ENCODE data around the gene CYP4Z1. TPM values are rescaled to one million over a fixed set of nuclear protein-coding genes. Genes with fewer than 3 reads are reported as not detected.
A peak's percentile ranks its signal among the peaks of the same experiment; 100 is the strongest.

The CYP4Z1 gene
- total RNA-seq, 1 experiment from 2014 or later, result not detected

DNA sequence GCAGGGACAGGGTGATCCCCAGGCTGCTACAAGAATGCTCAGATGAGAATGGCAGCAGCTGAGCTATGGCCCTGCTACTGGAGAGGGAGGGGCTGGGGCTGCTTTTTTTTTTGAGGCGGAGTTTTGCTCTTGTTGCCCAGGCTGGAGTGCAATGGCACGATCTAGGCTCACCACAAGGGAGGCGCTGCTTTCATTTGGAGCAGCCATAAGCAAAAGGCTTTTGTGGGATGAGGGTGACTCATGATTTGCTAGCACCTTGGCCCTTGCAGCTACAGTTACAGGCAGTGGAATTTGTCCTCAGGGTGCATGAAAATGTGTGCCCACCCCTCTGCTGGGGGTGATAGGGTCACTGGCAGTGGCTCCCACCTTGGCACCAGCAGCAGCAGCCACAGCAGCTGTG lies 37.8 kb downstream of the CYP4Z1 start:
- no peak overlapping the region for H3K4me3 Mint-ChIP-seq
- no peaks in the 10 kb centered on the region for H3K9me3 ChIP-seq (ENCODE audit: control insufficient read depth, low read depth, low read length)
- H2AK5ac ChIP-seq (ENCODE audit: insufficient read length, low read length), result no peak overlapping the region
- no peak overlapping the region for H2AFZ ChIP-seq (ENCODE audit: low read length)
- TF ChIP-seq, protein P1, sequence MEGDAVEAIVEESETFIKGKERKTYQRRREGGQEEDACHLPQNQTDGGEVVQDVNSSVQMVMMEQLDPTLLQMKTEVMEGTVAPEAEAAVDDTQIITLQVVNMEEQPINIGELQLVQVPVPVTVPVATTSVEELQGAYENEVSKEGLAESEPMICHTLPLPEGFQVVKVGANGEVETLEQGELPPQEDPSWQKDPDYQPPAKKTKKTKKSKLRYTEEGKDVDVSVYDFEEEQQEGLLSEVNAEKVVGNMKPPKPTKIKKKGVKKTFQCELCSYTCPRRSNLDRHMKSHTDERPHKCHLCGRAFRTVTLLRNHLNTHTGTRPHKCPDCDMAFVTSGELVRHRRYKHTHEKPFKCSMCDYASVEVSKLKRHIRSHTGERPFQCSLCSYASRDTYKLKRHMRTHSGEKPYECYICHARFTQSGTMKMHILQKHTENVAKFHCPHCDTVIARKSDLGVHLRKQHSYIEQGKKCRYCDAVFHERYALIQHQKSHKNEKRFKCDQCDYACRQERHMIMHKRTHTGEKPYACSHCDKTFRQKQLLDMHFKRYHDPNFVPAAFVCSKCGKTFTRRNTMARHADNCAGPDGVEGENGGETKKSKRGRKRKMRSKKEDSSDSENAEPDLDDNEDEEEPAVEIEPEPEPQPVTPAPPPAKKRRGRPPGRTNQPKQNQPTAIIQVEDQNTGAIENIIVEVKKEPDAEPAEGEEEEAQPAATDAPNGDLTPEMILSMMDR (conservative IDR thresholded peaks at IDR 0.05), result peak; percentile 25; the same call in 1 of the 3 replicates
- no peak overlapping the region for H3K27ac Mint-ChIP-seq
- no peak overlapping the region for H3K14ac ChIP-seq (ENCODE audit: insufficient read depth, low read length)
- DNase-seq, result peak; percentile 29
- H3K9me3 Mint-ChIP-seq, result no peaks in the 10 kb centered on the region
- H3K9ac ChIP-seq (ENCODE audit: extremely low read depth, insufficient read length, low read length), result no peak overlapping the region
- no peak overlapping the region for H2BK5ac ChIP-seq (ENCODE audit: insufficient read length, low read length)
- no peak overlapping the region for H3K4me2 ChIP-seq (ENCODE audit: insufficient read depth, insufficient read length, low read length)
- H2BK15ac ChIP-seq (ENCODE audit: low read depth, low read length), result no peak overlapping the region
- no peaks in the 10 kb centered on the region for H3K36me3 Mint-ChIP-seq (ENCODE audit: insufficient read depth in 1 of 3, low read depth in 3 of 3)
- no peaks in the 10 kb centered on the region for H4K20me1 ChIP-seq (ENCODE audit: control insufficient read depth, insufficient read depth, insufficient read length)
- WGBS (ENCODE audit: extremely low coverage, insufficient read length, low lambda C conversion rate), result no CpG with 5 or more reads among the region's 3 CpGs
- no peak overlapping the region for H3K18ac ChIP-seq (ENCODE audit: insufficient read length, low read depth, low read length)
- no peaks in the 10 kb centered on the region for H3K23me2 ChIP-seq (ENCODE audit: insufficient read length, low read depth, low read length, poor library complexity, severe bottlenecking)
- no peak overlapping the region for H2BK120ac ChIP-seq (ENCODE audit: low read depth, low read length, poor library complexity, severe bottlenecking)
- H3T11ph ChIP-seq (ENCODE audit: low read length), result no peak overlapping the region
- peaks cover 3% of the 10 kb centered on the region for H3K27me3 Mint-ChIP-seq (ENCODE audit: low read depth)
- no peak overlapping the region for H3K56ac ChIP-seq (ENCODE audit: insufficient read length, low read depth, low read length)
- no peak overlapping the region for H2BK12ac ChIP-seq (ENCODE audit: insufficient read length, low read depth, low read length)
- no peaks in the 10 kb centered on the region for H3K79me2 ChIP-seq (ENCODE audit: insufficient read depth, low read length)
- no peak overlapping the region for H3K23ac ChIP-seq (ENCODE audit: insufficient read length, low read depth, low read length)
- no peaks in the 10 kb centered on the region for H3K27me3 ChIP-seq (ENCODE audit: insufficient read depth, low read length)
- no peak overlapping the region for H3K27ac ChIP-seq (ENCODE audit: insufficient read length, low read depth, low read length)
- no peak overlapping the region for H3K4ac ChIP-seq (ENCODE audit: low read depth, low read length)
- peaks cover 2% of the 10 kb centered on the region; the same call in 1 of the 2 replicates for H3K4me1 ChIP-seq (ENCODE audit: insufficient read depth, low read length)
- no peaks in the 10 kb centered on the region for H3K79me1 ChIP-seq (ENCODE audit: insufficient read depth, low read depth, low read length, poor library complexity, severe bottlenecking)
- peaks cover 4 to 7% of the 10 kb centered on the region in 2 experiments; a peak in 3 of 4 replicates for H3K4me1 Mint-ChIP-seq
- no peak overlapping the region for H2BK20ac ChIP-seq (ENCODE audit: low read depth, low read length, poor library complexity, severe bottlenecking)
- H4K91ac ChIP-seq (ENCODE audit: insufficient read length, low read depth, low read length), result no peak overlapping the region
- no peak overlapping the region for H4K8ac ChIP-seq (replicated peaks; ENCODE audit: insufficient read length, low read depth, low read length)
- no peak overlapping the region for H4K5ac ChIP-seq (ENCODE audit: insufficient read length, low read depth, low read length)

Data from H9 (cell line).